Bronchial epithelial cell (primary cell): ENCODE measurements around the gene RADX. TPM values are rescaled to one million over a fixed set of nuclear protein-coding genes. Genes with fewer than 3 reads are reported as not detected.

Source experiments
- DNase-seq: peaks from one replicate; pipeline ENCODE4 v3.0.0-alpha.2; 2010; ENCODE audit warnings: low read depth
- FAIRE-seq: peaks from 2 replicates; lab custom pipeline; 2011; peaks lifted over from hg19 to GRCh38; lab: Jason Lieb, UNC
- H3K27me3 ChIP-seq: 2 replicates; pipeline ENCODE4 v1.5.1; 2011; ENCODE audit warnings: low read length; ENCODE audit not compliant: control insufficient read depth, insufficient read depth
- H3K36me3 ChIP-seq: 2 replicates; pipeline ENCODE4 v1.5.1; 2011; ENCODE audit warnings: low read length; ENCODE audit not compliant: control insufficient read depth, insufficient read depth
- H3K4me3 ChIP-seq: 2 replicates; pipeline ENCODE4 v1.5.1; 2011; ENCODE audit warnings: mild to moderate bottlenecking, low read depth, low read length, control low read depth
- total RNA-seq: library from RNA; depleted of rRNA; stranded (reverse); fragments of >200 nt; gene quantifications from 2 replicates; pipeline ENCODE4 v1.2.1, GENCODE V29; 2014
- TF ChIP-seq, protein P1 (sequence below): IDR thresholded peaks from 2 replicates; pipeline ENCODE4 v1.5.1; 2011; ENCODE audit warnings: mild to moderate bottlenecking, moderate library complexity, low read length, control low read depth, inconsistent platforms; ENCODE audit not compliant: insufficient read depth, severe bottlenecking

Gene RADX
- total RNA-seq: 1.7 and 2.4 TPM in 2 replicates

DNA sequence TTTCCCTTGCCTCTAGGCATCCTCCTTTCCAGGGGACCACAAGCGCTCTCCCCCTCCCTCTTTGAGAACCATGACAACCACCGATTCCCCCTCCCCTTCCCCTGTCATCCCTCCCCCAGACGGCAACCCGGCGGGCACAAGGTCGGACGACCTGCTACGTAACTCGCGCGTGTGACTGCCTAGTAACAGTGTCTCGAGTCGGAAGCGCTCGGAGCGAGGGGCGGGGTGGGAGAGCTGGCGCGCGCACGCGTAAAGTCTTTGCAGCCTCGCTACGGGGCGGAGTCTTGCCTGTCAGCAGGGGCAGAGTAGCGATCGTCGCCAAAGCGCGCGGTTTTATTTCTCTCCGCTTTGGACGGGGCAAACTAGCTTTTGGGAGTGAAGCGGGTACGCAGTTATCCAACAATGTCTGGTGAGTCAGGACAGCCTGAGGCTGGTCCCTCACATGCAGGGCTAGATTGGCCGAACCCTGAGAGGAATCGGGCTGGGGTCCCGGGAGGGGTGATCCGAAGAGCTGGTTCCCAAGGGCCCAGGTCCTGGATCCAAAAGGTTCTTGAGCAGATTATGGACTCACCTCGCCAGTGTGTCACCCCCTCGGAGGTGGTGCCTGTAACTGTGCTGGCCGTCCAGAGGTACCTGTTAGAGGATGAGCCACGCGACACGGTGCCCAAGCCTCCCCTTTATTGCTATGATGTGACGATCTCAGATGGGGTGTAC lies at the start of gene RADX:
Gene RADX (plus strand): TSS at position 300 of the 714 bp plus-strand sequence. CDS start 103 bp downstream, at position 403.
- no peaks in the 10 kb centered on the region for H3K36me3 ChIP-seq
- no peaks in the 10 kb centered on the region for H3K27me3 ChIP-seq
- peak; percentile 64 for DNase-seq
- no peak for FAIRE-seq
- TF ChIP-seq, protein P1, sequence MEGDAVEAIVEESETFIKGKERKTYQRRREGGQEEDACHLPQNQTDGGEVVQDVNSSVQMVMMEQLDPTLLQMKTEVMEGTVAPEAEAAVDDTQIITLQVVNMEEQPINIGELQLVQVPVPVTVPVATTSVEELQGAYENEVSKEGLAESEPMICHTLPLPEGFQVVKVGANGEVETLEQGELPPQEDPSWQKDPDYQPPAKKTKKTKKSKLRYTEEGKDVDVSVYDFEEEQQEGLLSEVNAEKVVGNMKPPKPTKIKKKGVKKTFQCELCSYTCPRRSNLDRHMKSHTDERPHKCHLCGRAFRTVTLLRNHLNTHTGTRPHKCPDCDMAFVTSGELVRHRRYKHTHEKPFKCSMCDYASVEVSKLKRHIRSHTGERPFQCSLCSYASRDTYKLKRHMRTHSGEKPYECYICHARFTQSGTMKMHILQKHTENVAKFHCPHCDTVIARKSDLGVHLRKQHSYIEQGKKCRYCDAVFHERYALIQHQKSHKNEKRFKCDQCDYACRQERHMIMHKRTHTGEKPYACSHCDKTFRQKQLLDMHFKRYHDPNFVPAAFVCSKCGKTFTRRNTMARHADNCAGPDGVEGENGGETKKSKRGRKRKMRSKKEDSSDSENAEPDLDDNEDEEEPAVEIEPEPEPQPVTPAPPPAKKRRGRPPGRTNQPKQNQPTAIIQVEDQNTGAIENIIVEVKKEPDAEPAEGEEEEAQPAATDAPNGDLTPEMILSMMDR: no peak
- H3K4me3 ChIP-seq: peak within 1 kb of the TSS; percentile 57

DNA sequence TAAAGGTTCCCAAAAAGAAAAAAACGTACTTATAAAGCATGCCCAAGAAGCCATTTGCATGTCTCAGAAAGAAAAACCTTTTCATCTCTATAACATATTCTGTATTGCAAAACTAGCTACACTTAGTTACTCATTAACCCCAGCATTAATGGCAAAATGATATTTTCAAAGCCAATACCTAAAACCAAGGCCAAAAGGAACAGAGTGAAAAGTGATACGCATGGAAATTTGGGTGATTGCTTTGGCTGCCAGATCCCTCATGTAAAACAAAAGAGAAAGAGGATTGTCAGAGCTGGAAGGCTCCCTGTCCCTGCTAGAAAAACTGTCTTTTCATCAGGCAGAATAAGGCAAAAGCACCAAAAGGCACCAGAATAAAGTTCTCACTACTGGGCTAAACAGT lies 46.8 kb upstream of the RADX start:
- no peak for FAIRE-seq
- TF ChIP-seq, protein P1: no peak

GRCh38 chrX:106566362-106566761 lies 45.4 kb upstream of the RADX start:
- FAIRE-seq (no peak), DNase-seq (no peak)
- Histone ChIP-seq H3K27me3 (peaks cover 1% of the 10 kb centered on the region), H3K36me3 (no peaks in the 10 kb centered on the region), H3K4me3 (no peak overlapping the region)
- TF ChIP-seq, protein P1: no peak

More for the DNA sequence above, 46.8 kb upstream of the RADX start:
- DNase-seq: no peak
- peaks cover 1% of the 10 kb centered on the region for H3K27me3 ChIP-seq
- no peak overlapping the region for H3K4me3 ChIP-seq
- H3K36me3 ChIP-seq: no peaks in the 10 kb centered on the region

- H3K36me3 ChIP-seq: no peaks in the 10 kb centered on the region
- no peak overlapping the region for H3K4me3 ChIP-seq
- H3K27me3 ChIP-seq: no peaks in the 10 kb centered on the region
- FAIRE-seq: no peak
- DNase-seq: no peak
- TF ChIP-seq, protein P1: no peak
Observed at GRCh38 chrX:106581856-106582255, 29.9 kb upstream of the RADX start.

DNA sequence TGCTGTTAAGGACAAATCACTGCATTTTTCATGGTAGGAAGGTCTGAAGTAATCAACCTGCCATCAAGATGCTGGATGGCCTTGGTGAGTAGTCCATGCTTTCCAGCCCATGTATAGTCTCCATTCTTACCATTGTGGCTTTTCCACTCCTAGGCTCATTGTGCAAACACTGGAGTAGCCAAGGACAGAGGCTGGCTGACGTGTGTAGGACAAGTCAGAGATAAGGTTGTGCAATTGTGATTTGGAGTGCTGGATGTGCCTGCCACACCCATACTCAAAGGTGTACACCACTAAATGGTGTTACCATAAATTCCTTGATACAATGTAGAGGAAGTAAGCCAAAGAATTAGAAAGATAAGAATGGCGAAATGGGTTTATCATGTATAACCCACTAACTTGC lies 26.3 kb upstream of the RADX start:
- TF ChIP-seq, protein P1: no peak
- FAIRE-seq (no peak), DNase-seq (peak; percentile 55)
- no peaks in the 10 kb centered on the region for H3K36me3 ChIP-seq
- H3K27me3 ChIP-seq: no peaks in the 10 kb centered on the region
- H3K4me3 ChIP-seq: no peak overlapping the region
